Measurements from ENCODE around the gene SLC9A9. TPM values are rescaled to one million over a fixed set of nuclear protein-coding genes. Genes with fewer than 3 reads are reported as not detected.
A peak's percentile ranks its signal among the peaks of the same experiment; 100 is the strongest.

SLC9A9 gene
- total RNA-seq, 1 donor from 2014 or later = 3.5 TPM

- Mint-ChIP-seq H3K4me1 (ENCODE audit: unreplicated experiment) (peaks cover 12% of the 10 kb centered on the region), H3K9me3 (ENCODE audit: unreplicated experiment) (no peaks in the 10 kb centered on the region), H3K36me3 (ENCODE audit: unreplicated experiment) (no peaks in the 10 kb centered on the region), H3K4me3 (ENCODE audit: unreplicated experiment) (no peak overlapping the region), H3K27me3 (ENCODE audit: unreplicated experiment) (no peaks in the 10 kb centered on the region), H3K27ac (ENCODE audit: unreplicated experiment) (no peak overlapping the region)
- TF ChIP-seq CTCF (IDR thresholded peaks at IDR 0.05) = no peak
- no peak for DNase-seq (ENCODE audit: extremely low spot score, unreplicated experiment)
These were observed 197.4 kb downstream of the SLC9A9 start for GRCh38 chr3:143650827-143651226.

GRCh38 chr3:143650120-143650519 is 198.1 kb downstream of the SLC9A9 start:
- Mint-ChIP-seq H3K27me3 (ENCODE audit: unreplicated experiment) (no peaks in the 10 kb centered on the region), H3K4me1 (ENCODE audit: unreplicated experiment) (peaks cover 11% of the 10 kb centered on the region), H3K36me3 (ENCODE audit: unreplicated experiment) (no peaks in the 10 kb centered on the region), H3K27ac (ENCODE audit: unreplicated experiment) (no peak overlapping the region), H3K9me3 (ENCODE audit: unreplicated experiment) (no peaks in the 10 kb centered on the region), H3K4me3 (ENCODE audit: unreplicated experiment) (no peak overlapping the region)
- DNase-seq (ENCODE audit: extremely low spot score, unreplicated experiment) = no peak
- no peak for TF ChIP-seq CTCF (IDR thresholded peaks at IDR 0.05)

- Mint-ChIP-seq H3K27ac (ENCODE audit: unreplicated experiment) (no peak overlapping the region), H3K4me1 (ENCODE audit: unreplicated experiment) (peaks cover 23% of the 10 kb centered on the region), H3K9me3 (ENCODE audit: unreplicated experiment) (no peaks in the 10 kb centered on the region), H3K27me3 (ENCODE audit: unreplicated experiment) (no peaks in the 10 kb centered on the region), H3K4me3 (ENCODE audit: unreplicated experiment) (no peak overlapping the region), H3K36me3 (ENCODE audit: unreplicated experiment) (no peaks in the 10 kb centered on the region)
- TF ChIP-seq CTCF (IDR thresholded peaks at IDR 0.05) = peak; percentile 33
- no peak for DNase-seq (ENCODE audit: extremely low spot score, unreplicated experiment)
These were observed 199.6 kb downstream of the SLC9A9 start for GRCh38 chr3:143648708-143649107.

- H3K4me3 Mint-ChIP-seq (ENCODE audit: unreplicated experiment) = no peak overlapping the region
- no peak overlapping the region for H3K27ac Mint-ChIP-seq (ENCODE audit: unreplicated experiment)
- no peaks in the 10 kb centered on the region for H3K27me3 Mint-ChIP-seq (ENCODE audit: unreplicated experiment)
- DNase-seq (ENCODE audit: extremely low spot score, unreplicated experiment) = no peak
- no peaks in the 10 kb centered on the region for H3K36me3 Mint-ChIP-seq (ENCODE audit: unreplicated experiment)
- H3K9me3 Mint-ChIP-seq (ENCODE audit: unreplicated experiment) = no peaks in the 10 kb centered on the region
- H3K4me1 Mint-ChIP-seq (ENCODE audit: unreplicated experiment) = peaks cover 25% of the 10 kb centered on the region
- TF ChIP-seq CTCF (IDR thresholded peaks at IDR 0.05) = no peak
These were observed 200.1 kb downstream of the SLC9A9 start for GRCh38 chr3:143648218-143648617.

- Mint-ChIP-seq H3K27ac (ENCODE audit: unreplicated experiment) (peak overlapping the region; percentile 71), H3K27me3 (ENCODE audit: unreplicated experiment) (no peaks in the 10 kb centered on the region), H3K4me1 (ENCODE audit: unreplicated experiment) (peaks cover 23% of the 10 kb centered on the region), H3K36me3 (ENCODE audit: unreplicated experiment) (no peaks in the 10 kb centered on the region), H3K4me3 (ENCODE audit: unreplicated experiment) (no peak overlapping the region), H3K9me3 (ENCODE audit: unreplicated experiment) (no peaks in the 10 kb centered on the region)
- peak; percentile 87 for DNase-seq (ENCODE audit: extremely low spot score, unreplicated experiment)
- TF ChIP-seq CTCF (IDR thresholded peaks at IDR 0.05) = peak; percentile 91
These were observed 203.7 kb downstream of the SLC9A9 start for GRCh38 chr3:143644370-143645089.

All from osteocyte (in vitro differentiated cells).